HEK293 (cell line): ENCODE data around the gene CHST14.

ENCODE experiments used
- CTCF ChIA-PET: fragments of 350-600 bp; formaldehyde crosslinking; extraction: SDS; loops from one replicate; lab custom pipeline; 2021; ENCODE audit warnings: antibody characterized with exemption; lab: Yijun Ruan, JAX
- POLR2A ChIA-PET: fragments of 300-600 bp; formaldehyde crosslinking; extraction: SDS; loops from one replicate; lab custom pipeline; 2020; ENCODE audit warnings: antibody characterized with exemption, inconsistent platforms; lab: Yijun Ruan, JAX
- H3K27ac ChIP-seq: fragments of 200-500 bp; sonication (Bioruptor generic); 2 replicates; pipeline ENCODE4 v1.5.1; 2014; ENCODE audit warnings: low read depth, low read length, control low read depth, inconsistent platforms; ENCODE audit errors: extremely low read depth
- H3K36me3 ChIP-seq, 2 experiments: fragments of 200-500 bp in 1 of 2; sonication (Bioruptor generic) in 1 of 2; 1 replicate in 1 of 2; 2 replicates in 1 of 2; pipeline ENCODE4 v1.5.1; 2014 to 2017; ENCODE audit warnings: inconsistent platforms in 2 of 2, low read length in 2 of 2; ENCODE audit not compliant: control insufficient read depth in 2 of 2, insufficient read depth in 1 of 2
- H3K4me1 ChIP-seq: fragments of 200-500 bp; sonication (Bioruptor generic); 2 replicates; pipeline ENCODE4 v1.5.1; 2014; ENCODE audit warnings: mild to moderate bottlenecking, low read length, inconsistent platforms; ENCODE audit not compliant: control insufficient read depth, insufficient read depth
- H3K4me3 ChIP-seq: 2 replicates; pipeline ENCODE4 v1.5.1; 2011; ENCODE audit warnings: low read depth, mild to moderate bottlenecking, control low read depth, low read length, moderate library complexity
- H3K9me3 ChIP-seq: fragments of 200-500 bp; sonication (Bioruptor generic); 2 replicates; pipeline ENCODE4 v1.5.1; 2014; ENCODE audit warnings: low read depth, low read length, inconsistent platforms; ENCODE audit not compliant: control insufficient read depth, insufficient read depth
- GLIS1 ChIP-seq: fragments of 450-650 bp; formaldehyde crosslinking; IDR thresholded peaks from 2 replicates; pipeline ENCODE4 v1.5.1; 2016; ENCODE audit warnings: missing biosample characterization, missing genetic modification characterization
- GLIS2 ChIP-seq: fragments of 450-650 bp; formaldehyde crosslinking; IDR thresholded peaks from 2 replicates; pipeline ENCODE4 v1.5.1; 2016; ENCODE audit warnings: missing biosample characterization, missing genetic modification characterization
- KLF10 ChIP-seq: fragments of 450-650 bp; IDR thresholded peaks from 2 replicates; pipeline ENCODE4 v1.5.1; 2018; ENCODE audit warnings: missing biosample characterization, mild to moderate bottlenecking, missing genetic modification characterization
- PRDM4 ChIP-seq: fragments of 450-650 bp; formaldehyde crosslinking; IDR thresholded peaks from 2 replicates; pipeline ENCODE4 v1.5.1; 2017; ENCODE audit warnings: missing biosample characterization, missing genetic modification characterization
- SP2 ChIP-seq: fragments of 450-650 bp; formaldehyde crosslinking; IDR thresholded peaks from 2 replicates; pipeline ENCODE4 v1.5.1; 2016; ENCODE audit warnings: missing biosample characterization, missing genetic modification characterization
- ZBTB20 ChIP-seq: fragments of 450-650 bp; formaldehyde crosslinking; IDR thresholded peaks from 2 replicates; pipeline ENCODE4 v1.5.1; 2016; ENCODE audit warnings: missing biosample characterization, missing genetic modification characterization
- ZBTB26 ChIP-seq: fragments of 450-650 bp; formaldehyde crosslinking; optimal IDR thresholded peaks from 2 replicates; pipeline ENCODE3; 2016; ENCODE audit warnings: missing biosample characterization, mild to moderate bottlenecking, missing genetic modification characterization
- ZBTB49 ChIP-seq: fragments of 450-650 bp; formaldehyde crosslinking; IDR thresholded peaks from 2 replicates; pipeline ENCODE4 v1.5.1; 2016; ENCODE audit warnings: missing biosample characterization, missing genetic modification characterization, low read depth
- ZBTB8A ChIP-seq: fragments of 450-650 bp; formaldehyde crosslinking; IDR thresholded peaks from 2 replicates; pipeline ENCODE4 v1.5.1; 2016; ENCODE audit warnings: missing biosample characterization, missing genetic modification characterization
- ZFP41 ChIP-seq: fragments of 450-650 bp; formaldehyde crosslinking; IDR thresholded peaks from 2 replicates; pipeline ENCODE4 v1.5.1; 2016; ENCODE audit warnings: missing biosample characterization, missing genetic modification characterization, borderline replicate concordance
- ZNF133 ChIP-seq: fragments of 450-650 bp; formaldehyde crosslinking; IDR thresholded peaks from 2 replicates; pipeline ENCODE4 v1.5.1; 2016; ENCODE audit warnings: missing biosample characterization, missing genetic modification characterization
- ZNF16 ChIP-seq: fragments of 450-650 bp; formaldehyde crosslinking; IDR thresholded peaks from 2 replicates; pipeline ENCODE4 v1.5.1; 2016; ENCODE audit warnings: low read depth, missing biosample characterization, missing genetic modification characterization
- ZNF19 ChIP-seq: fragments of 450-650 bp; formaldehyde crosslinking; IDR thresholded peaks from 2 replicates; pipeline ENCODE4; 2016; ENCODE audit warnings: missing biosample characterization, missing genetic modification characterization, low read depth
- ZNF223 ChIP-seq: fragments of 450-650 bp; formaldehyde crosslinking; IDR thresholded peaks from 2 replicates; pipeline ENCODE4 v1.5.1; 2016; ENCODE audit warnings: missing biosample characterization, missing genetic modification characterization
- ZNF26 ChIP-seq: fragments of 450-650 bp; formaldehyde crosslinking; IDR thresholded peaks from 2 replicates; pipeline ENCODE4 v1.5.1; 2016; ENCODE audit warnings: missing biosample characterization, missing genetic modification characterization
- ZNF335 ChIP-seq: fragments of 450-650 bp; formaldehyde crosslinking; conservative IDR thresholded peaks from 2 replicates; pipeline ENCODE4 v1.5.1; 2016; ENCODE audit warnings: missing biosample characterization, missing genetic modification characterization
- ZNF350 ChIP-seq: fragments of 450-650 bp; formaldehyde crosslinking; IDR thresholded peaks from 2 replicates; pipeline ENCODE4 v1.5.0; 2017; ENCODE audit warnings: missing biosample characterization, mild to moderate bottlenecking, missing genetic modification characterization
- ZNF544 ChIP-seq: fragments of 450-650 bp; formaldehyde crosslinking; IDR thresholded peaks from 2 replicates; pipeline ENCODE4 v1.5.0; 2017; ENCODE audit warnings: missing biosample characterization, missing genetic modification characterization
- ZNF701 ChIP-seq: fragments of 450-650 bp; formaldehyde crosslinking; IDR thresholded peaks from 2 replicates; pipeline ENCODE4 v1.5.1; 2016; ENCODE audit warnings: missing biosample characterization, missing genetic modification characterization
- ZNF777 ChIP-seq: fragments of 450-650 bp; formaldehyde crosslinking; IDR thresholded peaks from 2 replicates; pipeline ENCODE4 v1.5.1; 2017; ENCODE audit warnings: missing biosample characterization, missing genetic modification characterization, borderline replicate concordance
- ZXDB ChIP-seq: fragments of 450-650 bp; formaldehyde crosslinking; IDR thresholded peaks from 2 replicates; pipeline ENCODE4 v1.5.1; 2016; ENCODE audit warnings: missing biosample characterization, missing genetic modification characterization

Gene CHST14

GRCh38 chr15:40470423-40471104, at the start of gene CHST14:
TSS of gene CHST14 (plus strand) at chr15:40470984. CDS start at chr15:40471214, 230 bp downstream.
- Histone ChIP-seq H3K9me3 (no peaks in the 10 kb centered on the region), H3K4me3 (peak within 1 kb of the TSS; percentile 54), H3K4me1 (no peaks in the 10 kb centered on the region), H3K36me3 (peaks cover 0 to 18% of the 10 kb centered on the region in 2 experiments; a peak in 1 of 3 replicates), H3K27ac (peak within 1 kb of the TSS; percentile 71; the same call in 1 of the 2 replicates)
- POLR2A ChIA-PET: interaction anchor here (0.6 to 1.0 kb wide), 2 partner anchors 26 to 31 kb away, joined by 3 read pairs; partner anchors contain the start of gene BAHD1
- no peak for TF ChIP-seq ZNF544 (tag by site-specific recombination)
- no peak; the same call in 1 of the 2 replicates for TF ChIP-seq ZNF335 (tag by site-specific recombination)
- TF ChIP-seq ZBTB8A: peak; percentile 79
- 0 out of 2 replicates have a peak, but pooled peaks have one; percentile 35 for TF ChIP-seq GLIS2 (tag by site-specific recombination)
- 0 out of 2 replicates have a peak, but pooled peaks have one; percentile 30 for TF ChIP-seq ZXDB (tag by site-specific recombination)
- peak; percentile 22; the same call in 1 of the 2 replicates for TF ChIP-seq SP2
- TF ChIP-seq PRDM4 (tag by site-specific recombination): no peak
- TF ChIP-seq ZBTB26 (tag by site-specific recombination): peak; percentile 13
- 0 out of 2 replicates have a peak, but pooled peaks have one; percentile 10 for TF ChIP-seq GLIS1
- CTCF ChIA-PET: interaction anchor here (0.6 to 1.1 kb wide), 3 partner anchors 20 to 586 kb away, joined by 3 read pairs; no protein-coding TSS in a partner anchor

- H3K27ac ChIP-seq: no peak overlapping the region
- H3K9me3 ChIP-seq: no peaks in the 10 kb centered on the region
- H3K4me1 ChIP-seq: no peaks in the 10 kb centered on the region; the same call in 1 of the 2 replicates
- ChIA-PET POLR2A (interaction anchor here (0.7 to 1.7 kb wide), 5 partner anchors 9 to 98 kb away, joined by 3 to 9 read pairs (median 6); partner anchors contain the start of genes INAFM2 and IVD), CTCF (interaction anchor here (0.5 to 2.8 kb wide), 18 partner anchors 9 to 200 kb away, joined by 3 to 11 read pairs (median 3); no protein-coding TSS in a partner anchor)
- H3K36me3 ChIP-seq: peaks cover 0 to 14% of the 10 kb centered on the region in 2 experiments; a peak in 2 of 3 replicates
- no peak overlapping the region for H3K4me3 ChIP-seq
- TF ChIP-seq ZNF350 (tag by site-specific recombination) (no peak), ZNF19 (tag by site-specific recombination) (no peak), ZBTB20 (tag by site-specific recombination) (peak; percentile 74), ZNF223 (no peak), KLF10 (tag by site-specific recombination) (0 out of 2 replicates have a peak, but pooled peaks have one; percentile 44), ZNF133 (tag by site-specific recombination) (no peak), ZNF16 (tag by site-specific recombination) (no peak), ZFP41 (no peak), PRDM4 (tag by site-specific recombination) (no peak), ZNF26 (tag by site-specific recombination) (no peak), ZNF701 (tag by site-specific recombination) (no peak), ZNF777 (no peak), ZBTB49 (no peak)
Measured at GRCh38 chr15:40421246-40422157, 49.3 kb upstream of the CHST14 start.
